ENCODE data around the gene TCP11.

The TCP11 gene

DNA sequence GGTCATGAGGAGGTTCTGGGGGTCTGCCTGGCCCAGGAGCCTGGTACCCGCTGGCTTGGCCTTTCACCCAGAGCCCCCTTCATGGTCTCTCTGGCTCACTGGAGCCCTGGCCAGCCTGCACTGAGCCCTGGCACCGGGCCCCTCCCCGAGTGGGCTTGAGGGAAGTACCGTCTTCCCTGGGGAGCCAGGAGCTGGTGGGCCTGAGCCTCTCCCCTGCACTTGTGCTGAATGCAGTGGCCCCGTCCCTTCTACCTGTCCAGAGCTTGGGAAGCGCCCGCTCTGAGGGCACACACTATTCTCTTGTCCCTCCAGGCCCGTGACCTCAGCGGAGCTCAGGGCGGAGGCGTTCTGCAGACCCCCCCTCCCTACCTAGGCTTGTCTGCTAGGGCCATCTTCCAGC lies 62.2 kb downstream of the TCP11 start:
- DNase-seq, result no peak

DNA sequence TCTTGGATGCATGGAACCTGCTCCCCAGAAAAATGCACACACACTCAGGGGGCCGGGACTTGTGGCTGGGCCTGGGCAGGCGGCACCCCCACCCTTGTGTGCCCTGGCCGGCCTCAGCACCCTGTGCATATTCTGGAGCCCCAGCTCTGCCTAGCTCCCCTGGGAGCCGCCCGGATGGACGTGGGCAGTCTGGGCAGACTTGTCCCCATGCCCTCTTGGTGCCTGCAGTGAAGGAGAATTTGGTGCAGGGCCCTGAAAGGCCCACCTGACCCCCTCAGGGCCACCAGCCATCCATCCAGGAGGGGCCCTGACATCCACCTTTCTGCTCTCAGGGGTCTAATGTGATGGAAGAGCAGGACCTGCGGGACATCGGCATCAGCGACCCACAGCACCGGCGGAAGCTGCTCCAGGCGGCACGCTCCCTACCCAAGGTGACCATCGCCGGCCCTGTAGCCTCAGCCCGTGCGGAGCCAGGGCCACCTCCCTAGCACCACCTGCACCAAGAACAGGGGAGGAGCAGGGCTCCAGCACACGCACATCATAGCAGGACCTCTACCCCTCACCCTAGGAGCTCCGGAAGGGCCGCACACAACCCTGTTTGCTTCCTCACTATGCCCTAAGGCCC lies 62.8 kb downstream of the TCP11 start:
- no peak for DNase-seq

DNA sequence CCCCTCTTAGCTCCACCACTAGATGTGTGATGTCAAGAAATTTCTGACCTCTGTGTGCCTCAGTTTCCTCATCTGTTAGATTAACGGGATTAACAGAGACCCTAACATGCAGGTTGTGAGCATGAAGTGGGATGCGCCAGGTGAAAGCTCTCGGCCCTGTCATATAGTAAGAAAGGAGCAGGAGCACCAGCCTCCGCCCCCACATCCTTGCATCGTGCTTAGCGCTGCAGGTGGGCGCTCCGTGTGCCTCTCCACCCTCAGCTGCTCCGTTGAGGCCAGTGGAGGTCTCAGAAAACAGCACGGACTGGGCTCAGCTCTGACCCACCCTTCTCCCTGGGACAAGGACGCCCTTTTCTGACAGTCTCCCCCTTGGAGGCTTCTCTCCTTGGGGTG lies 63.4 kb downstream of the TCP11 start:
- no peak for DNase-seq

DNA sequence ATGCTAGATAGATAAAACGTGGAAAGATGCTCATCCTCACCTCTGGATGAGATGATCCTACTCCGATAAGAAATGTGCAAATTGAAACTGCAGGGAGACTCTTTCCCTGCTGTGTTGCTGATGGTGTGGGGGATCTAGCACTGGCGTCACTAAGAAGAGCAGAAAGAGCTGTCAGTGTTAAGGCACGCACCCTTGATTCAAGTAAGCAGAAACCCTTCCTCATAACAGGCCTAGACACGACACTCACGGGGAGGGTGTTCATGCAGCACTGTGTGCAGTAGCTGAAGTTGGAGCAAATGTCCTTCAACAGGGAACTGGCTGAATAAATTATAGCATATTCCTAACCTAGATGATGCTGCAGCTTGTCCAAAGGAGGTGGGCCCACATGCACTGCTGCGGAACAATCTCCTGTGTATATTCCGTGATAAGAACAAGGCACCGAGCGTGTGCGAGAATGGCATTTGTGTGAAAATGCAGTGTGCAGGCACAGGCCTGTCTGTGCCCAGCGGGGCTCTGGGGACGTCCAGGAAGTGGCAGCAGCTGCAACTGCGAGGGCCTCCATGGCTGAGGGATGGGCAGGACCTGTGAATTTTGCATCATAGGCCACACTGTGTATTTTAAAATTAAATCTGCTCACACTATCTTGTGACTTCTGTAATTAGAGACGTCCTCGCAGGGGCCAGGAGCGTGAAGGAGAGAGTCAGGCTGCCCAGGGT lies 64.0 kb downstream of the TCP11 start:
- no peak for DNase-seq

DNA sequence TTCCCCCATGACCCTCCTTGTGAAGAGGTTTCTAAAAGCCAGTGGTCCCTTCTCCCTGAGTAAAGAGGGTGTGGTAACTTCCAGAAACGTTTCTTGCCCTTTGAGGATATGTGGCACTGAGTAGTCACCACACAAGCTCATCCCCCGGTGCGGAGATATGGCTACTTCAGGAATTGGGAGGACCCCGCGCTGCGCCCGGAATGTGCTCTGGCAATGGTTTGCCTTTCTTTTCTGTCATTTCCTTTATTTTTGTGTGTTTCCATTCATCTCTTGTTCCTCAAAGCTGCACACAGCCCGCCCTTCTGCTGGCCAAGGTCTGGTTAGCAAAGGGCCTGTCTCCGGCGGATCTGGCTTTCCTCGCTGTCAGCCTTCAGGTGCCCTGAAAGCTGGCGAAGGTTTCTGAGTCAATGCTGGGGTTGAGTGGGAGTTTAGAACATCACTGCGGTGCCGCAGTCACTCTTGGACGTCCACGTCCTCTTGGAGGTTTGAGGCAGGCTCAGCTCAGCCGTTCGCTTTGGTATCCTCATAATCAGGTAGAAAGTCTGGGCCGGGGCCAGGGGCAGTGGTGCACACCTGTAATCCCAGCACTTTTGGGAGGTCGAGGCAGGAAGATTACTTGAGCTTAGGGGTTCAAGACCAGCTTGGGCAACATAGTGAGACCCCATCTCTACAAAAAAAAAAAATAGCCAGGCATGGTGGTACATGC lies 67.2 kb downstream of the TCP11 start:
- no peak for DNase-seq

DNA sequence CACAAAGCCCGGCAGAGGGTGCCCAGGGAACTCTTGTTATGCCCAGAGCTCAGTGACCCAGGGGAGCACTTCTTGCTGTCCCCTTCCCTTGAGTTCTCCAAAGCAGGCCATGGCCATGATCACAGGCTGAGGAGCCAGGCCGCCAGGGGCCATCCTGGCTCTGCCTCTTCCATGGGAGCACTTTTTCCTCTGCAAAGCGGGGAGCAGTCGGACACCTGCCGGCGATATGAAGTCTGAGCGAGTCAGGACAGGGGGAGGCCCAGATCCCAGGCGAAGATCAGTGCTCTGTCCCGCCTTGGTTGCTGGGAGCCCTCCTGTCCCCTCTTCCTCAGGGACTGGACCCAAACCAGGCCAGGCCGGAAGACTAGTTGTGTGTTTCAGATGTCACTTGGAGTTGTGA lies 67.9 kb downstream of the TCP11 start:
- DNase-seq, result no peak

DNA sequence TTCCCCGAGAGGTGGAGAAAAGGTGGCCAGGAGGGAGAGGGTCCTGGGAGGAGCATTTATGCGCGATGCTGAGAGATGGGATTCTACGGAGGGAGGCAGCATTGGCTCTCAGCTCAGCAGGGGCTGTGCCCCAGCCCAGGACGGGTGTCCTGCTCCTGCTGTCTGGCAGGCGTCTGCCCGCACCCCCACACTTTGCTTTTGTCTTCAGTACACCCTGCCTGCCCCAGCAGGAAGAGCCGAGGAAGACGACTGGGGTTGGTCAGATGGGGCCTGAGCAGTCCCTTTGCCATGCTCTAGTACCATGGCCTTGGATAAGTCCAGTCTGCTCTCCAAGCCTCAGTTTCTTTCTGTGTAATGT lies 68.5 kb downstream of the TCP11 start:
- no peak for DNase-seq

DNA sequence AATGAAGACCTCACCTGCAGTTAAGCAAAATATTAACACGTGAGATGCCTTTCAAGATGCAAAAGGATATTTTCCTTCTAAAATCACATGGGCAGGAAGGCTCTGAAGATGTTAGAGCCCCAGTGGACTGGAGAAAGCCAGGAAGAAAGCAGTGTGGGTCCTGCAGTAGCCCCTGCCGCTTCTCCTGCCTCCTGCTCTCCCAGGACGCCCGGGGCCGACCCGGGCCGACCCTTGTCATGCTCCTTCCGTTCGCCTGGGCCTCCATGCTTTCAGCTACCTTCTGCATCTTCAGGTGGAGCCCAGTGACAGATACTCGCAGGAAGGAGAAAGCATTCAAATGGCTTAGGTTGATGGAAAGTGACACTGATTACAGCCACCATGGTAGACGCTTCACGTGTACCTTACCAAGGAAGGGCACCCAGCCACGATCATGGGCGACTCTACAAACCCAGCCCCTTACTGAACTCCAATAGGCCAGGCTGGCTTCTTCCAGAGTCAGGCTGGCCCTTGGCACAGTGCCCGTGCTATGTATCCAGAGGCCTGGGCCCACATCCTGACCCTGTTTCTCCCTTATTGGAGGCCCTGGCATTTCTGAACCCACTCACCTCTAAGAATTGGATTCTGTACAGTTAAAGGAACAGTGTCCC lies 69.0 kb downstream of the TCP11 start:
- DNase-seq, result no peak

DNA sequence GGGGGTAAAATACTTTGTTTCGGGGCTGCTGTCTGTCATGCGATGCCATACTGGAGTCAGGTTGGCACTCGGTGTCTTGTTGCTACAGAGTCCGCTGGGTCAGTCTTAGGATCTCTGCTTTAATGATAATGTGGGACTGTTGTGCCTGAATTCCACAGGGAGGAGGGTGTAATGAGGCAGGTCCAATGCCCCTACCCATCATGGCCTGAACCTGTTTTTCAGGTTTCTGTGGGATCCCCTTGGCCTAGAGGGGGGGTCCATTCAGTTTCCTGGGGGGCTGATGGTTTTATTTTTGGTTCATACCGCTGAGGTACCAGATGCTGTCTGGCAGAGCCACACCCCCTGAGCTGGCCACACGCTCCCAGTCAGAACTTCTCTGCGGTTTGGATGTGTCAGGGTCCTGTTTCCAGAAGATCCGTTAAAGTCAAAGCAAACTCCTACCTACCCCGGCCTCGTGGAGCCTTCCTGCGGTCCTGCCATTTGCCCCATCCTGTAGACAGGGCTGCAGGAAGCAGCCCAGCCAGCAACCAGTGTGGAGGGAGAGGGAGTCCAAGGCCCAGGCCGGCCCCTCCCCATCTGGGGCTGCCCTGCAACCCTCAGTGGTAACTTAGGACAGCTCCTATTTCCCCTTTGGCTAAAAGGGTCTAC lies 69.7 kb downstream of the TCP11 start:
- DNase-seq, result no peak

DNA sequence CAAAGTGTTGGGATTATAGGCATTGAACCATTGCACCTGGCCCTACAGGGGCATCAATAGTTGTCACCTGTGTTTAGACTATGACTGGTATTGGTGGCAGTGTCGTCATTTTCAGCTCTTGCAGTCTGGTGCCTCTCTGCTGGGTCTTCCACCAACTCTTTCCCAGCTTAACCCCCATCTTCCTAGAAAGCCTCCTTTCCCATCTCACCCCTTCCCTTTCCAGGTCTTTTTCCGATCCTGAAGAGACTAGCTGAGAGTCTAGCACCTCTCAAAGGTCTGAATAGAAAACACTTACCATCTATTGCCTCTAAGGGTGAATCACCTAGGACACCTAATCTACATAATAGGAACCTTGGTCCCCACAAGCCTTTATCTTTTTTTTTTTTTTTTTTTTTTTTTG lies 71.0 kb downstream of the TCP11 start:
- DNase-seq, result no peak

DNA sequence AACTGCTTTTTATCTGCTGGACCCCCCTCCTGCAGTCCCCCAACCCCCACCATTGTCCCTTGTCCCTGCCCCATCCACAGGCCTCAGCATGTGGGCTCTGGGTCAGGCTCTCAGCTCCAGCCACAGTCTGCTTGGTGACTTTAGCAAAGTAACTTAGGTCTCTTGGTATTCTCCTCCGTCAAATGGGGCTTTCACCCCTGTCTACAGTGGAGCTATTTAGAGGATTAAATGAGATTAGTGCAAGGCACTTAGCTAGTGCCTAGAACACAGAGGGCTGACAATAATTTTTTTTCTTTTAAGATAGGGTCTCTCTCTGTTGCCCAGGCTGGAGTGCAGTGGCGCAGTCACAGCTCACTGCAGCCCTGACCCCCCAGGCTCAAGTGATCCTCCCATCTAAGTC lies 71.9 kb downstream of the TCP11 start:
- DNase-seq, result no peak

DNA sequence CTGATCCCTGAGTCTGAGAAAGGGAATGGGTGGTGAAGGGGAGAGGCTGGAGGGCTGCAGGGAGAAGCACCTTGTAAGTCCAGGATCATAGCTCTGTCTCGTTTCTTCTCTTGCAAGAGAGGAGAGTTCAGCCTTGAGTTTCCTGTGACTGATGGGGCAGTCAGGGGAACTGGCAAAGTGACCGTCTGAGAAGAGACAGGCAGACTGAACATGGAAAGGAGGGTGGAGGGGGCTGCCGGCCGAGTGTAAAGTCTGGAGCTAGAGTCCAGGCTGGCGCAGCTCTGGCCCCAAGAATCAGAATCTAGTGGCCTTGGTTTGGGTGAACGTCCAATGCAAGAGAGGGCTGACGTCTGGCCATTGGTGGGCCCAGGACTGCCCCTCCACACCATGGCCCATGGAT lies 72.5 kb downstream of the TCP11 start:
- DNase-seq, result no peak

DNA sequence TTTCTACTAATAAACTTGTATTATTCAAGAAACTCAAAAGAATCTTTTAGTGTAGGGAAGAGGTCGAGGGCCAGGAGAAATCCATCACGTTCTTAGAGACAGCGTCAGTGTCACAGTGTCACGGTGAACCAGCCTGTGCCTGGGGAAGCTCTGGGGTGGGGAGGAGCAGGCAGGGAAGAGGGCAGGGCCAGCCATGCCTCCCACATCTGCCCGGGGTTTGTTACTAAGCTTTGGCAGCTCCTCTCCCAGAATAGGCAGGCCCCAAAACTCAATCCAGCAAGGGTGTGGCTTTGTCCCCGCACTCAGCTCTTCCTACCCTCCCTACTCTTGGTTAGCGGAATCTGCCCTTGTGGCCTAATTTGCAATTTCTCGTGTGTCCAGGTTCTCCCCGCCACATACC lies 72.9 kb downstream of the TCP11 start:
- no peak for DNase-seq

Data from suppressor macrophage treated with lipopolysaccharide for 4 hours (primary cell).